GM18505 (cell line): Measurements from ENCODE around the gene RABEPK.

Source experiments
- ATAC-seq: cut with Tn5 transposase; IDR thresholded peaks from one replicate; pipeline ENCODE4 v1.9.1; 2021; ENCODE audit not compliant: unreplicated experiment
- POLR2A ChIP-seq: IDR thresholded peaks from 4 replicates; pipeline ENCODE4 v1.6.1; 2011; ENCODE audit warnings: borderline replicate concordance; ENCODE audit not compliant: insufficient read depth, insufficient read length; ENCODE audit errors: extremely low read depth

RABEPK gene

DNA sequence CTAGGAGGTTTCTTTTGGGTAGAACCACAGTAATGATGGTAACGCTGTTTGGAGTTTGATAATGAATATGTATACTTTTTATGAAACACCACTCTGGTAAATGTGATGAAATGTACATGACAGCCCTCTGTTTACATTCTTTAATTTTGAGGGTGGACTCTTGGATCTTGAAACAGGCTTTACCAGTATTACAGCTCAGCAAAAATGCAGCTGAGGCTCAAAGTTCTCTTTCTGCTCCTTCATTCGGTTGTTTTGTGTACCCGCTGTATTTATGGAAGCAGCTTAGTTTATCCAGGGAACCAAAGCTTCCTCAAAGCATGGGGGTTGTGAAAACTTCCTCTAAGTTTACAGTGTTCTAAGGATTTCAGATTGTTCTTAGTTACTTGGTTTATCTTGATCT, 72.4 kb downstream of the RABEPK start:
- ATAC-seq = no peak
- TF ChIP-seq POLR2A = no peak

DNA sequence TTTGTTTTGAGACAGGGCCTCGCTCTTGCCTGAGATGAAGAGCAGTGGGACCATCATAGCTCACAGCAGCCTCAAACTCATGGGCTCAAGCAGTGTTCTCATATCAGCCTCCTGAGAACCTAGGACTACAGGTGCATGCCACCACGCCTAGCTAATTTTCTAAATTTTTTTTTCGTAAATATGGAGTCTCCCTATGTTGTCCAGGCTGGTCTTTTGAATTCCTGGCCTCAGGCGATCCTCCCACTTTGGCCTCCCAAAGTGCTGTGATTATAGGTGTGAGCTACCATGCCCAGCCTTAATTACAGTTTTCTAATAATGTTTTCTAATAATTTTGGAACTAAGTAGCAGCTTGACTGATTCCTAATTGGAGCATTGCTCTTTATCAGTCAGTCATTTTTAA, 76.4 kb downstream of the RABEPK start:
- TF ChIP-seq POLR2A = no peak
- no peak for ATAC-seq

DNA sequence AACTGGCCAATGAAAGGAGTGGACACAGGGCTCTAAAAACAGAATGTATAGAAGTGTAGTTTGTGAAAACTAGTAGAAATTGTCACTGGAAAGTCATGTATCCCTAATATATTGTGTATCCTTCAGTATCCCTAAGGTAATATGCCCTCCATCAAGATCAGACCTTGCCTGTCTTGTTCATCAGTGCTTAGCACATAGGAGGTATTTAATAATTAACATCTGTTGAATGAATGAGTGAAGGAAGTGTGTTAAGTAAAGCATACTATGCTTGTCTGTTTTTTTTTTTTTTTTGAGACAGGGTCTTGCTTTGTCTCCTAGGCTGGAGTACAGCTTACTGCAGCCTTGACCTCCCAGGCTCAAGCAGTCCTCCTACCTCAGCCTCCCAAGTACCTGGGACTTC, 77.1 kb downstream of the RABEPK start:
- ATAC-seq = no peak

DNA sequence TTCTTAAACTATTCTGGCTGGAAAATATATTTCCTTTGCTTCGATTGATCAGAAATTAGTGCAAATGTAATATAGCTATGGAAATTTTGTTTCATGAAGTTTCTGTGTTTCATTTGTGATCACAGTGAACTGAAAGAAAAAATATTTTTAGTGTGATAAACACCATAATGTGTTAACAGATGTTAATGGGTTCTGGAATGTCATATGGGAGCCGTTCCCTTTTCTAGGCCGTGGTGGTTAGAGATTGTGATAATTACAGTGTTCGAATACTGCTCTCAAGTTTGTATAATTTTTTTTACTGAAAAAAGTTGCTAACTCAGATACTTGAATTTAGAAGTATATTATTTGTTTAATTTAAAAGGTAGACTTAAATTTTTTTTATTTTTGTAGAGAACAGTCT, 80.6 kb downstream of the RABEPK start:
- no peak for ATAC-seq

More for the DNA sequence above, 77.1 kb downstream of the RABEPK start:
- TF ChIP-seq POLR2A = no peak

More for the DNA sequence above, 80.6 kb downstream of the RABEPK start:
- TF ChIP-seq POLR2A = no peak
